Left ventricle myocardium inferior (tissue), 1 donor: Measurements from ENCODE around the gene OPCML. TPM values are rescaled to one million over a fixed set of nuclear protein-coding genes. Genes with fewer than 3 reads are reported as not detected.

Experiments used
- DNase-seq: peaks from one replicate; pipeline ENCODE4 v3.0.0-alpha.2; 2020
- H3K27ac ChIP-seq: fragments of 200-600 bp; replicated peaks from 2 replicates; pipeline ENCODE4 v1.8.0; 2021
- H3K27me3 ChIP-seq: fragments of 200-600 bp; 2 replicates; pipeline ENCODE4 v1.8.0; 2021; ENCODE audit warnings: low read depth
- H3K36me3 ChIP-seq: fragments of 200-600 bp; 2 replicates; pipeline ENCODE4 v1.8.0; 2021
- H3K4me1 ChIP-seq: fragments of 200-600 bp; 2 replicates; pipeline ENCODE4 v1.8.0; 2021
- H3K4me3 ChIP-seq: fragments of 200-600 bp; 2 replicates; pipeline ENCODE4 v1.8.0; 2021; ENCODE audit warnings: mild to moderate bottlenecking, moderate library complexity
- H3K9me3 ChIP-seq: fragments of 200-600 bp; replicated peaks from 2 replicates; pipeline ENCODE4 v1.8.0; 2021
- intact Hi-C: fragments of 100-400 bp; cut with micrococcal nuclease; formaldehyde crosslinking; loops from one replicate; pipeline ENCODE4 v1.11.0; 2022
- total RNA-seq: library from RNA; stranded (reverse); fragmentation: NEBNext Ultra II Directional; extraction: Animal tissue kit (Norgen Biotek cat#: 25700); gene quantifications from one replicate; pipeline ENCODE4 v1.2.1, GENCODE V29; 2021
- TF ChIP-seq, protein P1 (sequence below): fragments of 200-600 bp; IDR thresholded peaks from 2 replicates; pipeline ENCODE4 v1.8.0; 2021; ENCODE audit warnings: antibody characterized with exemption, mild to moderate bottlenecking, borderline replicate concordance
- donor health status: DM: no; HTN: yes; CAD: no; lungs with severe emphysema.

Gene OPCML
- total RNA-seq, 1 donor from 2014 or later = 0.63 TPM

DNA sequence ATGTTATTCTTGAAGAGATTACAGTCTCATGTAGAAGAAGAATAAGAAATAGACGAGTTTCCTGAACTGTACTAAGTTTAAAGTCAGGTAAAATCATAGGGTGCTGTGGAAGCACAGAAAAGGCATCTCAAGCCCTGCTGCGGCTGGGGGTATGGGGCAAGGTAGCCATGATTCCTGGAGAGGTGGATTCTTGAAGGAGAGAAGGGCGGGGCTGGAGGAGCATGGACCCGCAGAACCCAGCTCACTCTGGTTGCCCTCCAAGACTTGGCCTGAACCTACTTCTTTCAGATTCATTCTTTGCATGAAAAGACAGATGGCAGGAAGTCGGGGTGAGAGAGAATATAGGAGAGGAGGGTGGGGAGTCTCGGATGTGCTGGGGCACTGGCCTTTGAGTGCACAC is 57.8 kb downstream of the OPCML start:
- intact Hi-C loops = no loop called here
- H3K4me3 ChIP-seq = no peak overlapping the region
- TF ChIP-seq, protein P1, sequence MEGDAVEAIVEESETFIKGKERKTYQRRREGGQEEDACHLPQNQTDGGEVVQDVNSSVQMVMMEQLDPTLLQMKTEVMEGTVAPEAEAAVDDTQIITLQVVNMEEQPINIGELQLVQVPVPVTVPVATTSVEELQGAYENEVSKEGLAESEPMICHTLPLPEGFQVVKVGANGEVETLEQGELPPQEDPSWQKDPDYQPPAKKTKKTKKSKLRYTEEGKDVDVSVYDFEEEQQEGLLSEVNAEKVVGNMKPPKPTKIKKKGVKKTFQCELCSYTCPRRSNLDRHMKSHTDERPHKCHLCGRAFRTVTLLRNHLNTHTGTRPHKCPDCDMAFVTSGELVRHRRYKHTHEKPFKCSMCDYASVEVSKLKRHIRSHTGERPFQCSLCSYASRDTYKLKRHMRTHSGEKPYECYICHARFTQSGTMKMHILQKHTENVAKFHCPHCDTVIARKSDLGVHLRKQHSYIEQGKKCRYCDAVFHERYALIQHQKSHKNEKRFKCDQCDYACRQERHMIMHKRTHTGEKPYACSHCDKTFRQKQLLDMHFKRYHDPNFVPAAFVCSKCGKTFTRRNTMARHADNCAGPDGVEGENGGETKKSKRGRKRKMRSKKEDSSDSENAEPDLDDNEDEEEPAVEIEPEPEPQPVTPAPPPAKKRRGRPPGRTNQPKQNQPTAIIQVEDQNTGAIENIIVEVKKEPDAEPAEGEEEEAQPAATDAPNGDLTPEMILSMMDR = no peak
- no peaks in the 10 kb centered on the region for H3K9me3 ChIP-seq
- no peak overlapping the region for H3K27ac ChIP-seq
- H3K4me1 ChIP-seq = no peaks in the 10 kb centered on the region
- H3K36me3 ChIP-seq = no peaks in the 10 kb centered on the region
- DNase-seq = no peak
- H3K27me3 ChIP-seq = peaks cover 52% of the 10 kb centered on the region

DNA sequence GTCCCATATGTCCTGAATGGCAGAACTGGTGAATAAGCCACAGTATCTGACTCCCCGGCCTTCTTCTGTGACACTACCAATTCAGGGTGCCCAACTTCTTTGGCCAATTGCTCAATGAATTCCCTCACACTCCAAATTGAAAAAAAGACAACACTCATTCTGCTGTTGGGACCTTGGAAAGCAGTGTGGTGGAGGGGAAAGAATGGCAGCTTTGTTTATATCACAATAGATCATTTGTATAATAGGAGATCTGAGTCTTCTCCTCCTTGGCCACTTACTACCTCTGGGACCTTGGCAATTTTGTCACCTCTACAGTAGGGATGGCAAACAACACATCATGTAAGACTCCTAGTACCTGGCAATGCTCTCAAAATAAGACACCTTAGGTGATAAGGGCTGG is 64.6 kb downstream of the OPCML start:
- peaks cover 21% of the 10 kb centered on the region for H3K27me3 ChIP-seq
- no peaks in the 10 kb centered on the region for H3K4me1 ChIP-seq
- intact Hi-C loops = no loop called here
- H3K4me3 ChIP-seq = no peak overlapping the region
- no peak overlapping the region for H3K27ac ChIP-seq
- H3K9me3 ChIP-seq = no peaks in the 10 kb centered on the region
- DNase-seq = no peak
- TF ChIP-seq, protein P1 = no peak
- H3K36me3 ChIP-seq = no peaks in the 10 kb centered on the region

DNA sequence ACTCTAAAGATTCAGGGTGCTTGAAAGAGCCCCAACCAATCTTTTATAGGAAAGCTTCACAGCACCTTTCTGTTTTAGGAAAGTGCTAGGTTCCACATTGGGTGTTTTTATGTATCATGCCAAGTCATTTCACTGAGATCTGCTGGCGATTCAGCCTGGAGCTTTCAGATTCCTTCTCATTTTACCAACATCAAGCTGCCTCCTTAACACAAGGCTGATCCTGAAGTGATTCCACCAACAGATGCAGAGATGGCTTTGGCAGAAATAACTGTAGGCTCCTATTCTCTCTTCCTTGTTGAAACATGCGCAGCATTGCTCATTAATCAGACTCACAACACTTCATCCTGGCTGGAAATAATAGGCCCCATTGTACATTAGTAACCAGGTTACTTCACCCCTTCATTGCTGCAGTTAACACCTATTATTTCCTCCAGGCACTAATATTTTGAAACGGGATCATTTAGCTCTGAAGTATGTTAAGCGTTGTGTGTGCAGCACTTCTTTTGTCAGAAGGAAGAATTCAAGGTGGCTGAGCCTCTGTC is 89.0 kb downstream of the OPCML start:
- no peak overlapping the region for H3K4me3 ChIP-seq
- DNase-seq = no peak
- H3K4me1 ChIP-seq = no peaks in the 10 kb centered on the region
- H3K27me3 ChIP-seq = peaks cover 22% of the 10 kb centered on the region
- TF ChIP-seq, protein P1 = no peak
- intact Hi-C loops = no loop called here
- H3K9me3 ChIP-seq = peaks cover 8% of the 10 kb centered on the region
- no peak overlapping the region for H3K27ac ChIP-seq
- no peaks in the 10 kb centered on the region for H3K36me3 ChIP-seq

DNA sequence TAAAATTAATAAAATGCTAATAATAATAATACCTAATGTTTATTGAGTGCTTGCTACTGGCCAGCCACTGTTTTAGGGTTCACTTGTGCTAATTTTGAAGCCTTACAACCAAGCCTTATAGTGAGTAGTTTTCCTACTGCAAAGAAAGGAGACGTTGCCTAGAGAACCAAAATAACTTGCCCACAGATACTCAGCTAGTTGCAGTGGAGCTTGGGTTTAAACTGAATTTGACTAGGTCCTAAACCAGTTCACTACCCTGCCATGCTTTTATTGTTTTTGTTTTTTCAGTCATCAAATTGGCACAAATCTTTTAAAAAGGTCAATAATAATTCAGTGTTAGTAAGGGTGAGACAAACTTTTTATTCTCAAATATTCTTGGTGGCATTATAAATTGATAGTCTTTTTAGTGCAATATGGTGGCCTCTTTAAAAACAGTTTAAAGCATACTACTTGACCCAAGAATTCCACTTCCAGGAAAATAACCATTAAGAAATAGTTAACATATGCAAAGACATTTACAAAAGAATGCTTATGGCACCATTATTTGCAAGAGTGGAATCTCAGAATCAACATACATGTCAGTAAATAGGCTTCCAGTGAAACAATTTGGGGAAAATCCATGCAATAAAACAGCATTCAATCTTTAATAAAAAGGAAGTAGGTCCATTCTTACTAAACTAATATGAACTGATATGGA is 90.2 kb downstream of the OPCML start:
- DNase-seq = no peak

DNA sequence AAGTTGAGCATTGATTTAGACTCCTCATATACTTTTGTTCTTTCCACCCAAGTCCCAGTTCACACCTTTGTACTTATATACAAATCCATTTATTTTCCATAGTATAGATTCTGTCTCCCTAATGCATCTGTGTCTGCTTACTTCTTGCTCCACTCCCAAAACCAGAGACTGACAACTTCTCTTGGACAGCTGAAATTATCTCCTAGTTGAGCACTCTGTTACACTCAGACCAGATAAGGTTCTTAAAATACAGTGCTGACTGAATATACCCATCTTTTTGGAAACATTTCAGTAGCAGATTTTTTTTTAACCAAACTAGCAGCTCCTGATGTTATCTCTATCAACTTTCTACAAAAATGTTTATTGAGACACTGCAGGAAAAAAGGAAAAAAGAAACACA is 106.3 kb downstream of the OPCML start:
- DNase-seq = no peak
- Histone ChIP-seq H3K4me1 (peaks cover 9% of the 10 kb centered on the region), H3K27me3 (peaks cover 7% of the 10 kb centered on the region), H3K9me3 (no peaks in the 10 kb centered on the region), H3K27ac (no peak overlapping the region), H3K4me3 (no peak overlapping the region), H3K36me3 (no peaks in the 10 kb centered on the region)
- TF ChIP-seq, protein P1 = no peak
- intact Hi-C loops = no loop called here

More for the DNA sequence above, 90.2 kb downstream of the OPCML start:
- TF ChIP-seq, protein P1 = no peak
- Histone ChIP-seq H3K36me3 (no peaks in the 10 kb centered on the region), H3K4me1 (no peaks in the 10 kb centered on the region), H3K27ac (no peak overlapping the region), H3K9me3 (peaks cover 2% of the 10 kb centered on the region), H3K27me3 (peaks cover 26% of the 10 kb centered on the region), H3K4me3 (no peak overlapping the region)
- intact Hi-C loops = no loop called here
